WTC11 (cell line): ENCODE measurements around the gene EAF2. TPM values are rescaled to one million over a fixed set of nuclear protein-coding genes. Genes with fewer than 3 reads are reported as not detected.

ENCODE experiments used
- ATAC-seq: fragments of 200-7000 bp; cut with Tn5 transposase; 2 replicates; pipeline ENCODE4 v1.10.0; 2021; ENCODE audit warnings: mild to moderate bottlenecking, moderate library complexity
- CTCF ChIA-PET: fragments of 300-600 bp; sonication (Branson Sonifier 250); formaldehyde crosslinking; loops from one replicate; lab custom pipeline; 2021; ENCODE audit warnings: antibody characterized with exemption; lab: Charles Lee
- POLR2A ChIA-PET: fragments of 350-600 bp; sonication (Branson Sonifier 250); formaldehyde crosslinking; loops from one replicate; lab custom pipeline; 2021; ENCODE audit warnings: antibody characterized with exemption; lab: Charles Lee
- DNase-seq: peaks from one replicate; pipeline ENCODE4 v3.0.0; 2021; ENCODE audit warnings: low spot score
- H3K27ac Mint-ChIP-seq: 2 replicates; pipeline ENCODE4 v1.8.0; 2021; ENCODE audit warnings: mixed read lengths
- H3K27me3 Mint-ChIP-seq: 2 replicates; pipeline ENCODE4 v1.8.0; 2021; ENCODE audit warnings: low read depth, mild to moderate bottlenecking, moderate library complexity, mixed read lengths
- H3K36me3 Mint-ChIP-seq: 2 replicates; pipeline ENCODE4 v1.8.0; 2021; ENCODE audit warnings: mixed read lengths
- H3K4me1 Mint-ChIP-seq: 2 replicates; pipeline ENCODE4 v1.8.0; 2022; ENCODE audit warnings: mixed read lengths
- H3K4me3 Mint-ChIP-seq: 2 replicates; pipeline ENCODE4 v1.8.0; 2021; ENCODE audit warnings: mild to moderate bottlenecking, moderate library complexity, mixed read lengths
- H3K9me3 Mint-ChIP-seq: 2 replicates; pipeline ENCODE4 v1.8.0; 2021; ENCODE audit warnings: mixed read lengths
- CREM ChIP-seq: sonication (generic); formaldehyde crosslinking; IDR thresholded peaks from 2 replicates; pipeline ENCODE4 v1.8.1; 2022; ENCODE audit warnings: mild to moderate bottlenecking, missing genetic modification reagents, moderate library complexity
- GRHL2 ChIP-seq: fragments of 250-450 bp; sonication (Bioruptor Pico); IDR thresholded peaks from 2 replicates; pipeline ENCODE4 v1.8.0; 2022; ENCODE audit warnings: mild to moderate bottlenecking, moderate library complexity; ENCODE audit not compliant: insufficient replicate concordance, severe bottlenecking
- GTF2I ChIP-seq: fragments of 250-450 bp; sonication (Bioruptor Pico); conservative IDR thresholded peaks from 2 replicates; pipeline ENCODE4 v1.4.0; 2021; ENCODE audit warnings: mild to moderate bottlenecking
- HMGA2 ChIP-seq: fragments of 250-450 bp; sonication (Bioruptor Pico); IDR thresholded peaks from 2 replicates; pipeline ENCODE4 v1.4.0; 2021; ENCODE audit warnings: mild to moderate bottlenecking, moderate library complexity
- JUN ChIP-seq: sonication (generic); formaldehyde crosslinking; IDR thresholded peaks from 2 replicates; pipeline ENCODE4 v1.8.0; 2023; ENCODE audit warnings: mild to moderate bottlenecking, missing genetic modification reagents
- NFE2L1 ChIP-seq: sonication (generic); formaldehyde crosslinking; IDR thresholded peaks from 2 replicates; pipeline ENCODE4 v1.8.1; 2023; ENCODE audit warnings: missing genetic modification reagents
- ZNF263 ChIP-seq: sonication (generic); formaldehyde crosslinking; IDR thresholded peaks from 2 replicates; pipeline ENCODE4 v1.8.1; 2022; ENCODE audit warnings: low read depth, mild to moderate bottlenecking, moderate library complexity, missing genetic modification reagents
- ZNF416 ChIP-seq: fragments of 250-450 bp; sonication (Bioruptor Pico); IDR thresholded peaks from 2 replicates; pipeline ENCODE4 v1.9.0; 2021; ENCODE audit warnings: mild to moderate bottlenecking, inconsistent platforms
- total RNA-seq: library from RNA; stranded (reverse); gene quantifications from 3 replicates; pipeline ENCODE4 v1.2.3, GENCODE V29; 2021
- TF ChIP-seq, protein P1 (sequence below): sonication (generic); formaldehyde crosslinking; IDR thresholded peaks from 2 replicates; pipeline ENCODE4 v1.8.1; 2022; ENCODE audit warnings: mild to moderate bottlenecking, missing genetic modification reagents, moderate library complexity, borderline replicate concordance
- TF ChIP-seq, protein P2 (sequence below): sonication (generic); formaldehyde crosslinking; IDR thresholded peaks from 2 replicates; pipeline ENCODE4 v1.8.0; 2023; ENCODE audit warnings: mild to moderate bottlenecking, missing genetic modification reagents
- TF ChIP-seq, protein P3 (sequence below): fragments of 250-450 bp; sonication (Bioruptor Pico); IDR thresholded peaks from 2 replicates; pipeline ENCODE4 v1.8.0; 2021; ENCODE audit warnings: mild to moderate bottlenecking
- TF ChIP-seq, protein P4 (sequence below): fragments of 250-450 bp; sonication (Bioruptor Pico); conservative IDR thresholded peaks from 2 replicates; pipeline ENCODE4 v1.9.0; 2021; ENCODE audit warnings: mild to moderate bottlenecking
- TF ChIP-seq, protein P5 (sequence below): sonication (generic); formaldehyde crosslinking; IDR thresholded peaks from 2 replicates; pipeline ENCODE4 v1.8.1; 2023; ENCODE audit warnings: mild to moderate bottlenecking, missing genetic modification reagents, borderline replicate concordance
- TF ChIP-seq, protein P6 (sequence below): sonication (generic); formaldehyde crosslinking; IDR thresholded peaks from 2 replicates; pipeline ENCODE4 v1.8.1; 2022; ENCODE audit warnings: mild to moderate bottlenecking, moderate library complexity, missing genetic modification reagents
- TF ChIP-seq, protein P7 (sequence below): sonication (generic); formaldehyde crosslinking; IDR thresholded peaks from 2 replicates; pipeline ENCODE4 v1.8.1; 2022; ENCODE audit warnings: low read depth, missing genetic modification reagents, borderline replicate concordance
- TF ChIP-seq, protein P8 (sequence below): sonication (generic); formaldehyde crosslinking; IDR thresholded peaks from 2 replicates; pipeline ENCODE4 v1.8.1; 2023; ENCODE audit warnings: mild to moderate bottlenecking, missing genetic modification reagents

The EAF2 gene
- total RNA-seq, 1 experiment from 2014 or later: 5.3 TPM

DNA sequence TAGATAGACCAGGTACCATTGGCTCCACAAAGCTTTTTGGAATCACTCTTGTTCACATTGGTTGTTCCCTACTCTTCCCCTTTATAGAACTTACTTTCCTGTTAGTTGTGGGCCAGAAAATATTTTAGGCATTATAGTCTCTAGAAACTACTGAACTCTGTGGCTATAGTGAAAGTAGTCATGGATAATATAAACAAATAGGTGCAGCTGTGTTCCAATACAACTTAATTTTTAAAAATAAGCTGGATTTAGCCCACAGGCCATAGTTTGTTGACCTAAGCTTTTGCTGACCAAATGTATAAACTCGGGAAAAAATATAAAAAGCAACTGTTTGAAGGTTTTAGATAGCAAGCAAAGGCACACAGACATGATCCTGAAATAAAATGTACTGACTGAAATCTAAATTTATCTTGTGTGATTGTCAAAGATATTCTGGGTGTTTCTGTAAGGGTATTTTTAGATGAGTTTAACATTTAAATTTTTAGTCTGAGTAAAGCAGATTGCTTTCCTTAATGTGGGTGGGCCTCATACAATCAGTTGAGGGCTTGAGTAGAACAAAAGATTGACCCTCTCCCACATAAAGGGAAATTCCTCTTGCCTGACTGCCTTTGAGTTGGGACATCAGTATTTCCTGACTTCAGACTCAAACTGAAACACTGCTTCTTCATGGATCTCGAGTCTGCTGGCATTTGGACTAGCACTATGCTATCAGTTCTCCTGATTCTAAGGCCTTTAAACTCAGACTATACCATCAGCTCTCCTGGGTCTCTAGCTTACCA, 13.4 kb upstream of the EAF2 start:
- no peak for DNase-seq
- Mint-ChIP-seq H3K4me3 (no peak overlapping the region), H3K4me1 (no peaks in the 10 kb centered on the region), H3K9me3 (peaks cover 14% of the 10 kb centered on the region), H3K27ac (no peak overlapping the region), H3K27me3 (no peaks in the 10 kb centered on the region), H3K36me3 (peaks cover 58% of the 10 kb centered on the region)
- ATAC-seq: no peak
- POLR2A ChIA-PET: no interaction called here
- TF ChIP-seq, protein P1, sequence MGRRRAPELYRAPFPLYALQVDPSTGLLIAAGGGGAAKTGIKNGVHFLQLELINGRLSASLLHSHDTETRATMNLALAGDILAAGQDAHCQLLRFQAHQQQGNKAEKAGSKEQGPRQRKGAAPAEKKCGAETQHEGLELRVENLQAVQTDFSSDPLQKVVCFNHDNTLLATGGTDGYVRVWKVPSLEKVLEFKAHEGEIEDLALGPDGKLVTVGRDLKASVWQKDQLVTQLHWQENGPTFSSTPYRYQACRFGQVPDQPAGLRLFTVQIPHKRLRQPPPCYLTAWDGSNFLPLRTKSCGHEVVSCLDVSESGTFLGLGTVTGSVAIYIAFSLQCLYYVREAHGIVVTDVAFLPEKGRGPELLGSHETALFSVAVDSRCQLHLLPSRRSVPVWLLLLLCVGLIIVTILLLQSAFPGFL: no peak
- TF ChIP-seq, protein P2, sequence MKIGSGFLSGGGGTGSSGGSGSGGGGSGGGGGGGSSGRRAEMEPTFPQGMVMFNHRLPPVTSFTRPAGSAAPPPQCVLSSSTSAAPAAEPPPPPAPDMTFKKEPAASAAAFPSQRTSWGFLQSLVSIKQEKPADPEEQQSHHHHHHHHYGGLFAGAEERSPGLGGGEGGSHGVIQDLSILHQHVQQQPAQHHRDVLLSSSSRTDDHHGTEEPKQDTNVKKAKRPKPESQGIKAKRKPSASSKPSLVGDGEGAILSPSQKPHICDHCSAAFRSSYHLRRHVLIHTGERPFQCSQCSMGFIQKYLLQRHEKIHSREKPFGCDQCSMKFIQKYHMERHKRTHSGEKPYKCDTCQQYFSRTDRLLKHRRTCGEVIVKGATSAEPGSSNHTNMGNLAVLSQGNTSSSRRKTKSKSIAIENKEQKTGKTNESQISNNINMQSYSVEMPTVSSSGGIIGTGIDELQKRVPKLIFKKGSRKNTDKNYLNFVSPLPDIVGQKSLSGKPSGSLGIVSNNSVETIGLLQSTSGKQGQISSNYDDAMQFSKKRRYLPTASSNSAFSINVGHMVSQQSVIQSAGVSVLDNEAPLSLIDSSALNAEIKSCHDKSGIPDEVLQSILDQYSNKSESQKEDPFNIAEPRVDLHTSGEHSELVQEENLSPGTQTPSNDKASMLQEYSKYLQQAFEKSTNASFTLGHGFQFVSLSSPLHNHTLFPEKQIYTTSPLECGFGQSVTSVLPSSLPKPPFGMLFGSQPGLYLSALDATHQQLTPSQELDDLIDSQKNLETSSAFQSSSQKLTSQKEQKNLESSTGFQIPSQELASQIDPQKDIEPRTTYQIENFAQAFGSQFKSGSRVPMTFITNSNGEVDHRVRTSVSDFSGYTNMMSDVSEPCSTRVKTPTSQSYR (CRISPR knock-in tag): no peak
- TF ChIP-seq, protein P3, sequence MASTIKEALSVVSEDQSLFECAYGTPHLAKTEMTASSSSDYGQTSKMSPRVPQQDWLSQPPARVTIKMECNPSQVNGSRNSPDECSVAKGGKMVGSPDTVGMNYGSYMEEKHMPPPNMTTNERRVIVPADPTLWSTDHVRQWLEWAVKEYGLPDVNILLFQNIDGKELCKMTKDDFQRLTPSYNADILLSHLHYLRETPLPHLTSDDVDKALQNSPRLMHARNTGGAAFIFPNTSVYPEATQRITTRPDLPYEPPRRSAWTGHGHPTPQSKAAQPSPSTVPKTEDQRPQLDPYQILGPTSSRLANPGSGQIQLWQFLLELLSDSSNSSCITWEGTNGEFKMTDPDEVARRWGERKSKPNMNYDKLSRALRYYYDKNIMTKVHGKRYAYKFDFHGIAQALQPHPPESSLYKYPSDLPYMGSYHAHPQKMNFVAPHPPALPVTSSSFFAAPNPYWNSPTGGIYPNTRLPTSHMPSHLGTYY (CRISPR knock-in tag): no peak
- TF ChIP-seq, protein P4, sequence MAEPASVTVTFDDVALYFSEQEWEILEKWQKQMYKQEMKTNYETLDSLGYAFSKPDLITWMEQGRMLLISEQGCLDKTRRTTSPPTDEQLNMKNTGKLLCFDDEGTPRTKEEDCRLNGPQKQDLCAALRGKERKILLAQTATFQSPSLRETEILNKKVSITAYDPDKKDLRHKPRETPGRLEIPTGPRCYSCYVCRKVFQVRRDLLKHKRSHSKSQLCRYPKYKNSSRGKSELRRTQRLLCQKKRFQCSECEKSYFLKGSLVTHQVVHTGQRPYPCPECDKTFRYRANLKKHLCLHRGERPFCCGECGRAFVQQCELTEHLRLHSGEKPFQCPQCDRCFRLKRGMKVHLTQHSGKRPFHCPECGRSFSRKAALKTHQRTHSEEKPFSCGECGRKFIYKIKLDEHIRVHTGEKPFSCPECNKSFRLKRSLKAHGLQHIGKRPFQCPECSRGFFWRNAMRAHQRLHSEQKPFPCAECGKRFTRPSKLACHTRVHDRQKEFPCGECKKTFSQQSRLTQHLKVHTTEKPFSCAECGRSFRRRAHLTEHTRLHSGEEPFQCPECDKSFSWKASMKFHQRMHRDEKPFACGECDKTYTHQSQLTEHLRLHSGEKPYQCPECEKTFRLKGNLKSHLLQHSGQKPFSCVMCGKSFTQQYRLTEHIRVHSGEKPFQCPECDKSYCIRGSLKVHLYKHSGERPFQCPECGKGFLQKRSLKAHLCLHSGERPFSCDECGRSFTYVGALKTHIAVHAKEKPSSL: no peak
- no peak for TF ChIP-seq GTF2I (CRISPR knock-in tag)
- TF ChIP-seq, protein P5, sequence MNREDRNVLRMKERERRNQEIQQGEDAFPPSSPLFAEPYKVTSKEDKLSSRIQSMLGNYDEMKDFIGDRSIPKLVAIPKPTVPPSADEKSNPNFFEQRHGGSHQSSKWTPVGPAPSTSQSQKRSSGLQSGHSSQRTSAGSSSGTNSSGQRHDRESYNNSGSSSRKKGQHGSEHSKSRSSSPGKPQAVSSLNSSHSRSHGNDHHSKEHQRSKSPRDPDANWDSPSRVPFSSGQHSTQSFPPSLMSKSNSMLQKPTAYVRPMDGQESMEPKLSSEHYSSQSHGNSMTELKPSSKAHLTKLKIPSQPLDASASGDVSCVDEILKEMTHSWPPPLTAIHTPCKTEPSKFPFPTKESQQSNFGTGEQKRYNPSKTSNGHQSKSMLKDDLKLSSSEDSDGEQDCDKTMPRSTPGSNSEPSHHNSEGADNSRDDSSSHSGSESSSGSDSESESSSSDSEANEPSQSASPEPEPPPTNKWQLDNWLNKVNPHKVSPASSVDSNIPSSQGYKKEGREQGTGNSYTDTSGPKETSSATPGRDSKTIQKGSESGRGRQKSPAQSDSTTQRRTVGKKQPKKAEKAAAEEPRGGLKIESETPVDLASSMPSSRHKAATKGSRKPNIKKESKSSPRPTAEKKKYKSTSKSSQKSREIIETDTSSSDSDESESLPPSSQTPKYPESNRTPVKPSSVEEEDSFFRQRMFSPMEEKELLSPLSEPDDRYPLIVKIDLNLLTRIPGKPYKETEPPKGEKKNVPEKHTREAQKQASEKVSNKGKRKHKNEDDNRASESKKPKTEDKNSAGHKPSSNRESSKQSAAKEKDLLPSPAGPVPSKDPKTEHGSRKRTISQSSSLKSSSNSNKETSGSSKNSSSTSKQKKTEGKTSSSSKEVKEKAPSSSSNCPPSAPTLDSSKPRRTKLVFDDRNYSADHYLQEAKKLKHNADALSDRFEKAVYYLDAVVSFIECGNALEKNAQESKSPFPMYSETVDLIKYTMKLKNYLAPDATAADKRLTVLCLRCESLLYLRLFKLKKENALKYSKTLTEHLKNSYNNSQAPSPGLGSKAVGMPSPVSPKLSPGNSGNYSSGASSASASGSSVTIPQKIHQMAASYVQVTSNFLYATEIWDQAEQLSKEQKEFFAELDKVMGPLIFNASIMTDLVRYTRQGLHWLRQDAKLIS (CRISPR knock-in tag): no peak
- TF ChIP-seq NFE2L1 (CRISPR knock-in tag): no peak
- TF ChIP-seq ZNF263 (CRISPR knock-in tag): no peak
- TF ChIP-seq ZNF416 (CRISPR knock-in tag): no peak
- TF ChIP-seq HMGA2 (CRISPR knock-in tag): no peak
- TF ChIP-seq JUN: no peak
- TF ChIP-seq, protein P6, sequence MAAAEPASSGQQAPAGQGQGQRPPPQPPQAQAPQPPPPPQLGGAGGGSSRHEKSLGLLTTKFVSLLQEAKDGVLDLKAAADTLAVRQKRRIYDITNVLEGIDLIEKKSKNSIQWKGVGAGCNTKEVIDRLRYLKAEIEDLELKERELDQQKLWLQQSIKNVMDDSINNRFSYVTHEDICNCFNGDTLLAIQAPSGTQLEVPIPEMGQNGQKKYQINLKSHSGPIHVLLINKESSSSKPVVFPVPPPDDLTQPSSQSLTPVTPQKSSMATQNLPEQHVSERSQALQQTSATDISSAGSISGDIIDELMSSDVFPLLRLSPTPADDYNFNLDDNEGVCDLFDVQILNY (CRISPR knock-in tag): no peak
- no peak for TF ChIP-seq GRHL2 (CRISPR knock-in tag)
- TF ChIP-seq, protein P7, sequence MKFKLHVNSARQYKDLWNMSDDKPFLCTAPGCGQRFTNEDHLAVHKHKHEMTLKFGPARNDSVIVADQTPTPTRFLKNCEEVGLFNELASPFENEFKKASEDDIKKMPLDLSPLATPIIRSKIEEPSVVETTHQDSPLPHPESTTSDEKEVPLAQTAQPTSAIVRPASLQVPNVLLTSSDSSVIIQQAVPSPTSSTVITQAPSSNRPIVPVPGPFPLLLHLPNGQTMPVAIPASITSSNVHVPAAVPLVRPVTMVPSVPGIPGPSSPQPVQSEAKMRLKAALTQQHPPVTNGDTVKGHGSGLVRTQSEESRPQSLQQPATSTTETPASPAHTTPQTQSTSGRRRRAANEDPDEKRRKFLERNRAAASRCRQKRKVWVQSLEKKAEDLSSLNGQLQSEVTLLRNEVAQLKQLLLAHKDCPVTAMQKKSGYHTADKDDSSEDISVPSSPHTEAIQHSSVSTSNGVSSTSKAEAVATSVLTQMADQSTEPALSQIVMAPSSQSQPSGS (CRISPR knock-in tag): no peak
- TF ChIP-seq, protein P8, sequence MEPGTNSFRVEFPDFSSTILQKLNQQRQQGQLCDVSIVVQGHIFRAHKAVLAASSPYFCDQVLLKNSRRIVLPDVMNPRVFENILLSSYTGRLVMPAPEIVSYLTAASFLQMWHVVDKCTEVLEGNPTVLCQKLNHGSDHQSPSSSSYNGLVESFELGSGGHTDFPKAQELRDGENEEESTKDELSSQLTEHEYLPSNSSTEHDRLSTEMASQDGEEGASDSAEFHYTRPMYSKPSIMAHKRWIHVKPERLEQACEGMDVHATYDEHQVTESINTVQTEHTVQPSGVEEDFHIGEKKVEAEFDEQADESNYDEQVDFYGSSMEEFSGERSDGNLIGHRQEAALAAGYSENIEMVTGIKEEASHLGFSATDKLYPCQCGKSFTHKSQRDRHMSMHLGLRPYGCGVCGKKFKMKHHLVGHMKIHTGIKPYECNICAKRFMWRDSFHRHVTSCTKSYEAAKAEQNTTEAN (CRISPR knock-in tag): no peak
- TF ChIP-seq CREM (CRISPR knock-in tag): no peak
- CTCF ChIA-PET: no interaction called here
